Measurements from ENCODE around the gene TRMT112.

DNA sequence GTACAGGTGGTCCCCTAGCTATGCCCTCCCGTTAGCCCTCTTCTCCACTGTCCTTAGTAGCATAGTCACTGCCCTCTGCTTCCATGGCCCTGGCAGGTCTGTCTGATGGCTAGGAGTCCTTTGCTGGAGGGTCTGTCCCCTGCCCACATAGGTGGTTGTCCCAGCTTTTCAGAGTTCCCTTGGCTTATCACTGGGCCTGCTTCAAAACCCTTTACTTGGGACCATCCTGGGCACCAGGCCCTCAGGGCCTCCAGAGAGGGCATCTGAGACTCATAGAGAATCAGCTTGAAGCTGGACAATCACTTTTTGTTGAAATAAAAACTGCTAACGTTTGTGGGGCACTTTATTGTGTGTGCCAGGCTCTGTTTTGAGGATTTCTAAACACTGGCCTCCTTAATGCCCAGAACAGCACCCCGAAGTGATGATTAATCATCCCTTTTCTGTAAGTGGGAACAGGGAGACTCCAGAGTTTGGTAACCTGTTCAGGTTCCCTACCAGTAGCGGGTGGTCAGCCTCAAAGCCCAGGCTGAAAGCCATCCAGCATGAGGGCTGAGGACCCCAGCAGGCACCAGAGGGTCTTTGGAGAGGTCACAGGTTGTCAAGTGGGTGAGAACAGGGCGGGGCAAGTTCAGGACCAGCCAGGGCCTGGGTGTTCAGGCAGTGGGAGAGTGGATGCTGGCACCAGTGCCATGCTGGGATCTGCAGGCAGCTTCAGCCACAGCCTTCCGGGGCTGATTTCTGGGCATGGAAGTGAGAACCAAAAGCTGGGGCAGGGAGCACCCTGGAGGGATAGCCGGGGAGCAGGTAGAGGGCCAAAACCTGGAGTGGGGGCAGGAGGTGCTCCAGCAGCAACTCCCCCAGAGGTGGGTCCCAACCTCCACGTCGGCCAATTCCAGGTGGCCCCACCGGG, 26.8 kb downstream of the TRMT112 start:
- TF ChIP-seq, protein P1, sequence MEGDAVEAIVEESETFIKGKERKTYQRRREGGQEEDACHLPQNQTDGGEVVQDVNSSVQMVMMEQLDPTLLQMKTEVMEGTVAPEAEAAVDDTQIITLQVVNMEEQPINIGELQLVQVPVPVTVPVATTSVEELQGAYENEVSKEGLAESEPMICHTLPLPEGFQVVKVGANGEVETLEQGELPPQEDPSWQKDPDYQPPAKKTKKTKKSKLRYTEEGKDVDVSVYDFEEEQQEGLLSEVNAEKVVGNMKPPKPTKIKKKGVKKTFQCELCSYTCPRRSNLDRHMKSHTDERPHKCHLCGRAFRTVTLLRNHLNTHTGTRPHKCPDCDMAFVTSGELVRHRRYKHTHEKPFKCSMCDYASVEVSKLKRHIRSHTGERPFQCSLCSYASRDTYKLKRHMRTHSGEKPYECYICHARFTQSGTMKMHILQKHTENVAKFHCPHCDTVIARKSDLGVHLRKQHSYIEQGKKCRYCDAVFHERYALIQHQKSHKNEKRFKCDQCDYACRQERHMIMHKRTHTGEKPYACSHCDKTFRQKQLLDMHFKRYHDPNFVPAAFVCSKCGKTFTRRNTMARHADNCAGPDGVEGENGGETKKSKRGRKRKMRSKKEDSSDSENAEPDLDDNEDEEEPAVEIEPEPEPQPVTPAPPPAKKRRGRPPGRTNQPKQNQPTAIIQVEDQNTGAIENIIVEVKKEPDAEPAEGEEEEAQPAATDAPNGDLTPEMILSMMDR (conservative IDR thresholded peaks at IDR 0.05; ENCODE audit: low read depth in 2 of 2): no peak
- TF ChIP-seq EZH2 (IDR thresholded peaks at IDR 0.05; ENCODE audit: low read depth, unreplicated experiment): peak; percentile 24
- no peak for TF ChIP-seq POLR2AphosphoS5 (IDR thresholded peaks at IDR 0.05; ENCODE audit: low read depth)
- TF ChIP-seq ZNF331 (CRISPR knock-in tag; IDR thresholded peaks at IDR 0.05; ENCODE audit: low read depth): no peak
- no peak for TF ChIP-seq JUNB (IDR thresholded peaks at IDR 0.05; ENCODE audit: unreplicated experiment)
- no peak for TF ChIP-seq EZH2phosphoT487 (IDR thresholded peaks at IDR 0.05; ENCODE audit: unreplicated experiment)
- no peak for TF ChIP-seq REST (IDR thresholded peaks at IDR 0.05; ENCODE audit: unreplicated experiment)
- no peak for TF ChIP-seq NANOG (IDR thresholded peaks at IDR 0.05; ENCODE audit: borderline replicate concordance)
- no peak for TF ChIP-seq ZNF114 (CRISPR knock-in tag; IDR thresholded peaks at IDR 0.05)
- TF ChIP-seq STAT1 (IDR thresholded peaks at IDR 0.05; ENCODE audit: unreplicated experiment): no peak
- no peak for TF ChIP-seq CREB1 (CRISPR knock-in tag; IDR thresholded peaks at IDR 0.05; ENCODE audit: low read depth)
- TF ChIP-seq, protein P2, sequence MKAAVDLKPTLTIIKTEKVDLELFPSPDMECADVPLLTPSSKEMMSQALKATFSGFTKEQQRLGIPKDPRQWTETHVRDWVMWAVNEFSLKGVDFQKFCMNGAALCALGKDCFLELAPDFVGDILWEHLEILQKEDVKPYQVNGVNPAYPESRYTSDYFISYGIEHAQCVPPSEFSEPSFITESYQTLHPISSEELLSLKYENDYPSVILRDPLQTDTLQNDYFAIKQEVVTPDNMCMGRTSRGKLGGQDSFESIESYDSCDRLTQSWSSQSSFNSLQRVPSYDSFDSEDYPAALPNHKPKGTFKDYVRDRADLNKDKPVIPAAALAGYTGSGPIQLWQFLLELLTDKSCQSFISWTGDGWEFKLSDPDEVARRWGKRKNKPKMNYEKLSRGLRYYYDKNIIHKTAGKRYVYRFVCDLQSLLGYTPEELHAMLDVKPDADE (IDR thresholded peaks at IDR 0.05): no peak
- TF ChIP-seq ZNF462 (CRISPR knock-in tag; IDR thresholded peaks at IDR 0.05): no peak

Data from GM23338 (cell line).